KBM-7 (cell line): ENCODE data around the gene MARCHF9.

ENCODE experiments used
- DNase-seq: peaks from one replicate; pipeline ENCODE4 v3.0.0-alpha.2; 2015
- in situ Hi-C: fragments of 300-500 bp; cut with MboI; formaldehyde crosslinking; loops from 2 replicates; pipeline ENCODE4 v1.14.3; 2020; ENCODE audit warnings: low sequenced_read_pairs, low pct_unique_long_range_greater_than_20kb, mixed read lengths

MARCHF9 gene

DNA sequence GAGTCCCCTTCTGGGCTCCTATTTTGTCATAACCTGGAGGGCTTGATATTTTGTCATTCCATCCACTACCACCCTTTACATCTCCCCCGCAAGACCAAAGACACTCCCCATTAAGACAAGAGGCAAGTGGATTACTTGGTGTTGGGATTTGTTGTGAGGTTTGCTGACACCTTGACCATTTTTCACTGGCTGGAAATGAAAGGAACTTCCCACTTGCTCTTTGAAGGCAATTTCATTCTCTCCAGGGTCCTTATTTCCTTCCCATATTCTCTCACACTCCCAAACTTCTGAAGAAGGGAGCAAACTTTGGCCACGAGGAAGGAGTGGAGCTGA, 31.3 kb upstream of the MARCHF9 start:
- in situ Hi-C loops: no loop called here
- no peak for DNase-seq

GRCh38 chr12:57724003-57724935, 30.6 kb upstream of the MARCHF9 start:
- DNase-seq: no peak
- in situ Hi-C loops: no loop called here

- in situ Hi-C loops: no loop called here
- DNase-seq: no peak
Observed at GRCh38 chr12:57724936-57725740, 29.8 kb upstream of the MARCHF9 start.

GRCh38 chr12:57725851-57726150, 29.1 kb upstream of the MARCHF9 start:
- in situ Hi-C loops: no loop called here
- no peak for DNase-seq

DNA sequence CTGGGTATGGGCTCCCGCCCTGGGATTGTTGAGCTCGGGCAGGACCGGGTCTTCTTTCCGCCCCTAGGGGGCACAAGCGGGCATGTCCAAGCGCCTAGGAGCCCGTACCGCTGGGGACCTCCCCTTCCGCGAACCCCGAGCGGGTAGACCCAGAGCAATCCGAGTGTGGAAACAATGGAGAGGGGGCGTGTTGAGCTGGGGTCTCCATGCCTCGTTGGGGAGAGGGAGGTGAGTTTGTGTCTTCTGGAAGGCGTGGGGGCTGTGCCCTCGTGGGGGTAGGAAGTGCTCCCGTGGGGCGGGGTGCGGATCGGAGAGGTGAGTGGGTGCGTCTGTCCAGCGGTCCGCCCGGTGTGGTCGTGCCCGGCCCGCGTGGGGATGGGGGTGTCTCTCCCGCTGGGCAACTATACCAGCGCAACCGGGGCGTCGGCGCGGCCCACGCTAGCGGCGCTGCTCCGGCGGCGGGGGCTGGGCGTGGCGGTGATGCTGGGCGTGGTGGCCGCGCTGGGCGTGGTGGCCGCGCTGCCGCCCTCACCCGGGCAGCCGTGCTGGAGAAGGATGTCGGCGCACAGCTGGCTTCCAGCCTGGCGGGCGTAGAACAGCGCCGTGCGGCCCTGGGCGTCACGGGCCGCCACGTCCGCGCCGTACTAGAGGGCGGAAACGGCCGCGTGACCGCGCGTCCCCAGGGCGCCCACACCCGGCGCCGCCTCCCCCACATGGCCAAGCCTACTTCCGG, 28.6 kb upstream of the MARCHF9 start:
- no peak for DNase-seq
- in situ Hi-C loops: no loop called here

- in situ Hi-C loops: no loop called here
- no peak for DNase-seq
Observed at GRCh38 chr12:57726884-57727757, 27.8 kb upstream of the MARCHF9 start.

DNA sequence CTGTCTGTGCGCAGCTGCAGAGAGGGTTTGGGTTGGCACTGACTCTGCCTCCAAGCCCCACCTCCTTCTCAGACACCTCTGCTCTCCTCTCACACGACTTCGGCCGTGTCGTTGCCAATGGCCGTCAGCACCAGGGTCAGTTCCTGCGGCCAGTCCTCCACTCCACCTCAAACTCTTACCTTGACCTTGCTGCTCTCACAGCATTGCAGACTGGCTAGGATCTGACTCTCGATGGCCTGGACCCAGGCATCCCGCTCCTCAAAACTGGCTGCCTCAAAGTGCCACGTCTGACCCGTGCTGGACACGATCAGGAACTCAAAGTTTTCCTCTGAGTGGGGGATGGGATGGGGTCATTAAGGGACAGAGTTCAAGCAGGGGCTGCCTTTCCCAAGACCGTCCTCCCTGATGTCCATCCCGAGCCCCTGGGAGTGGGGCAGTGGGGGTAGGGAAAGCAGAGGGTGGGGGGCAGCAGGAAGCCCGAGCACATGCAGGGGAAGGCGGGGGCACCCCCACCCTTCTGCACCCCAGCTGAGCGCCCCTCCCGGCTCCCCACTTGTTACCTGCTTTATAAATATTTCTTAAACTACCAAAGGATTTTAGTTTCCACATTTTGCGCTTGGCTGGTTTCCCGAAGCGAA, 27.0 kb upstream of the MARCHF9 start:
- in situ Hi-C loops: no loop called here
- DNase-seq: no peak

- no peak for DNase-seq
- in situ Hi-C loops: no loop called here
Observed at GRCh38 chr12:57729321-57729844, 25.5 kb upstream of the MARCHF9 start.

- no peak for DNase-seq
- in situ Hi-C loops: no loop called here
Observed at GRCh38 chr12:57730336-57731067, 24.4 kb upstream of the MARCHF9 start.

DNA sequence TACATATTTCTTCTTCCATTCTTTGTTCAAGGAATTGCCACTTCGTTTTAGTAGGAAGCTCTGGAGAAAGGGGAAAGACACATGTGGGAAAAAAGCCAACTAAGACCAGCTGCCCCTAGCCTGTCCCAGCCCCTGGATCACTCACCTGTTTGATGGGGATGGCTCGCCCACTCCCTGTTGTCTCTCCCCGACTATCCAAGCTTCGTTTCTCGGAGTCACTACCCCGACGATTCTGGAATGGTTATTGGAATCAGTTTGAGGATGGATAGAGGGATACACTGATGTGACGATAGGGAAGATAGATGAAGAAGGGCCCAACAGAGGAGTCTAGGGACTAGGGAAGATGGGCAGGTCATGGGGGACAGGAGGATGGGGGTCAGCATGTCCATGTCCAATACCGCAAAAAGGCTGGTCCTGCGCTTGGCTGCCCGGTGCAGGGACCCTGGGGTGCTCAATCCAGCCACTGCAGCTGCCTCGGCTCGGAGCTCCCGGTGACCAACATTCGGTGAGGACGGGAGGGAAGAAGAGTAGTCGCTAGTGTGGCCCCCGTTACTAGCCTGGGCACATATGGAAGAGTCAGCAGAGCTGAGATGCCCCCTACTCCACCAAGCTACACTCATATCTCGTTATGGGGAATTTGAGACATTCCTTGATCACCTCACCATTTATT, 23.4 kb upstream of the MARCHF9 start:
- DNase-seq: no peak
- in situ Hi-C loops: no loop called here

GRCh38 chr12:57732270-57732669, 22.6 kb upstream of the MARCHF9 start:
- in situ Hi-C loops: no loop called here
- no peak for DNase-seq

DNA sequence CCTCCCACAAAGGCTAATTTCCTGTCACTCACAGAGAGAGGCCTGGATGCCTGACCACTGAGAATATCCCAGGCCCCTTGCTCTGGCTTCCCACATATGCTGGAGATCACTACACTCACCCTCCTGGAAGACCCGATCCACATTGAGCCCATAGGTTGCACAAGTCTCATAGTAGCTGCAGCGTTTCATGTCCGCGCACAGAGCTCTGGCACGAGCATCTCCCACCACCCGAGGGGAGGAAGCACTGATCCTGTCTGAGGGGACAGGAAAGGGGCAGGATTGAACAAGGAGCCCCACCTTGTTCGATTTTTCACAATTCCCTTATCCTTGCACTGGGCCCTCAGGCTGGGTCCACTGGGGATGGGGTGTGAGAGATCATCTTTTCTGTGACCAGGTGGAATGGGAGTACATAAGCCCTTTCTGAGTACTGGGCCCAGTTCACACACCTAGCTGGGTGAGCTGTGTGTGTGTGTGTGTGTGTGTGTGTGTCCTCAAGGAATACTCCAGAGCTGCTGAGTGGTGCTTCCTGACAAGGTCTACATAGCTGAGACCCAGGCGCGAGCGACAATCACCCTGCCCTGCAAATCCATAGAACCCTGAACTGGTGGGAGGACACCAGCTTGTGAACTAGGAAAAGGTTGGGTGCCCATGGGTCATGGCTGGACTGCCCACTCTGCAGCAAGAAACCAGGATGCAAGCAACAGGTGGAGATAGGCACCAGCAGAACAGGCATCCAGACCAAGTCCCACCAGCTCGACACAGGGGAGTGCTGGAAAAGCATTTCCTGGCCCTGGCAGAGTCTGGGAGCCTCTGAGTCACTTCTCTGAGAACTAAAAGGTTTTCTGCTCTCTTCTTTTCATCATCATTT, 21.9 kb upstream of the MARCHF9 start:
- DNase-seq: no peak
- in situ Hi-C loops: no loop called here

DNA sequence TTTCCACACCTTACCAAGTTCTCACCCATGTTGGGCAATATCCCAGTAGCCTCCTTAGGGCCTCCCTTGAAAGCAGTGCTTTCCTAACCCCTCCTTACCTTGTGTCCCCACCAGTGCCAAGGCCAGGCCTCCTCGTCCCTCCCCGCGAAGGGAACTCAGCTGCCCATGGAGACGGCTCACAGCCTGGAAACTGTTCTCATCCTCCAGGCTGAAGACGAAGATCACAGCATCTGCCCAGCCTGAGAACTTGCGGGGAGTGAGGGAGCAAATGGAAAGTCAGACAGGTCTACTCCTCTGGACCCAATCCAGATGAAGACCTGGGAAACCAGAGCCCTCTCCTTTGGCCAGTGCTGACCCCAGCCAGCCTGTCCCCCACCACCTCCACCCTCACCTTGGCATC, 21.0 kb upstream of the MARCHF9 start:
- DNase-seq: no peak
- in situ Hi-C loops: no loop called here

DNA sequence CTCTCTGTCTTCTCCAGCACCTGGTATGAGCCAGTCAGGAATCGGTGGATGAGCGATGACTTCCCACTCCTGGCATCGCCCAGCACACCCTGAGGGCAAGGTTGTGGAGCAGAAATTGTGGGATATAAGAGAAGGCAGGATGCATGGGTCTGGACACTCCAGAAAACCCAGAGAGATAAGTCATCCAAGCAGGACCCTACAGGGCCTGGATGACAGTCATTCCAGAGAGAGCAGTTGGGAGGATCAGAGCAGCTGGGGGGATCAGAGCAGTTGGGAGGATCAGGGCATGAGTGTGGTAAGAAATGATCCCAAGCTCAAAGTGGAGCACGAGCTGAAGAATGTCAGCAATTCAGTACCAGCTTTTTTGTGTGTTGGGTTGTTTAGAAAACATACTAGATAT, 20.3 kb upstream of the MARCHF9 start:
- no peak for DNase-seq
- in situ Hi-C loops: no loop called here

DNA sequence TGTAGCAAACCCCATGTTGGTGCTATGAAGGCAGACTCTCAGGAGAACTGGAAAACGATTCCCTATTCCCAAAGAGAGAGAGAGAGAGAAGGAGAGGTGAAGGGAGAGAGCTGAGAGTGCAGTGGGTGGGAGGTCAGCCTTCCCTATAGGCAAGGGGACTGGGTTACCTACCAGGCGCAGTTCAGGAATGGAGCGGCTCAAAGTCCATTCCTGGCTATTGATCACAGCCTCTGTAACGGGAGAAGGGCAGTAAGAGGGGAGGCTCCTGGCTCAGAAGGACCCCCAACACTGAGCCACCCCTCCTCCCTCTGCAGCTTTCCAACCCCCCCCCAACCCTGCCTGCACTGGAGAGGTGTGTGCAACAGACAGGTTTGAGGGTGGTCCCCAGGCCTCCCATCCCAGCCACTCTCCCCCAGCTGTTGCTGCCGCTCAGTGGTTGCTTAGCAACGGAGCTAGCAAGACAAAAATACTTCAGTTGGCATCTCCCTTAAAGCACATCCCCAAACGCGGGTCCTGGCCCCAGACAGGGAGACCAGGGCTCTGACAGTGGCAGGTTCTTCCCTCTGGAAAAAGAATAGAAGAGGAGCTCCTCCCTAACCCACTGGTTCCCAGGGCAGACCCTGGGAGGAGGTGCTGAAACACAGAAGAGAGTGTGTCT, 19.6 kb upstream of the MARCHF9 start:
- DNase-seq: no peak
- in situ Hi-C loops: no loop called here
